RWPE1 (cell line): Measurements from ENCODE around the gene SLC35E2B.

ENCODE experiments used
- CTCF ChIA-PET: fragments of 350-600 bp; sonication (Branson Sonifier 250); formaldehyde crosslinking; extraction: SDS; loops from one replicate; lab custom pipeline; 2021; lab: Yijun Ruan, JAX
- POLR2A ChIA-PET: fragments of 400-600 bp; formaldehyde crosslinking; extraction: SDS; loops from one replicate; lab custom pipeline; 2020; ENCODE audit warnings: antibody characterized with exemption; ENCODE audit not compliant: low non-redundant PET; lab: Yijun Ruan, JAX
- DNase-seq: peaks from one replicate; pipeline ENCODE4 v3.0.0; 2012; ENCODE audit warnings: low spot score
- H3K27ac ChIP-seq: fragments of 450-650 bp; 2 replicates; pipeline ENCODE4 v1.5.1; 2017
- TF ChIP-seq, protein P1 (sequence below): fragments of 450-650 bp; conservative IDR thresholded peaks from 2 replicates; pipeline ENCODE4 v1.5.1; 2017; ENCODE audit warnings: low read depth, mild to moderate bottlenecking

The SLC35E2B gene

DNA sequence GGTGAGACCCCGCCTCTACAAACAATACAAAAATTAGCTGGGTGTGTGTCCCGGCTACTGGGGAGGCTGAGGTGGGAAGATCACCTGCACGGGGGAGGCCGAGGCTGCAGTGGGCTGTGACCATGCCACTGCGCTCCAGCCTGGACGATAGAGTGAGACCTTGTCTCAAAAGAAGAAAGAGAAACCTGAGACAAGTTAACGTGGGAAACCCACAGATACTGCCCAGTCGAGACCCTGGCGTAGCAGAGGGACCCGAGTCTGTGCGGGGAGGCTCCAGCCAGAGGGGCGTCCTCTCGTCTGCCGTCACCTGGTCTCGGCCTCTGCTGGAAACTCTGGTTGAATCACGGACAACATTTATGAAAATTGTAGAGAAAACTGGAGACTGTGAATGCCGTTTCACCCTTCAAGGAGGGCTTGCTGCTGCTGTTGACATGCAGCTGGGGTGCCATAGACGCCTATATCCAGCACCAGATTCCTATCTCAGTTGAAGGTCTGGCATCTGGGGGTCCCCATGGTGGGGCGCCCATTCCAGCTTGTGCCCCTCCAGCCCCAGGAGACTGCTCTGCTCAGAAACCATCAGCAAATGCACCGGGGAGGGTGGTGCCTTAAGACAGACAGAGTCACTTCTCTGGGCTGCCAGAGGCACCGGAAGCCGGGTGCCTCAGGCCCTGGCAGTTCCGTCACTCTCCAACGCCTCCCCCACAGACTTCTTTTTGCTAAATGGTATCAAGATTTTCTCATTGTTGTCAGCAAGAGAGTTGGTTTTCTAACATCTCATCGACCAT is 20.2 kb downstream of the SLC35E2B start:
- no peak overlapping the region for H3K27ac ChIP-seq
- DNase-seq, result no peak
- CTCF ChIA-PET, result no interaction called here
- TF ChIP-seq, protein P1, sequence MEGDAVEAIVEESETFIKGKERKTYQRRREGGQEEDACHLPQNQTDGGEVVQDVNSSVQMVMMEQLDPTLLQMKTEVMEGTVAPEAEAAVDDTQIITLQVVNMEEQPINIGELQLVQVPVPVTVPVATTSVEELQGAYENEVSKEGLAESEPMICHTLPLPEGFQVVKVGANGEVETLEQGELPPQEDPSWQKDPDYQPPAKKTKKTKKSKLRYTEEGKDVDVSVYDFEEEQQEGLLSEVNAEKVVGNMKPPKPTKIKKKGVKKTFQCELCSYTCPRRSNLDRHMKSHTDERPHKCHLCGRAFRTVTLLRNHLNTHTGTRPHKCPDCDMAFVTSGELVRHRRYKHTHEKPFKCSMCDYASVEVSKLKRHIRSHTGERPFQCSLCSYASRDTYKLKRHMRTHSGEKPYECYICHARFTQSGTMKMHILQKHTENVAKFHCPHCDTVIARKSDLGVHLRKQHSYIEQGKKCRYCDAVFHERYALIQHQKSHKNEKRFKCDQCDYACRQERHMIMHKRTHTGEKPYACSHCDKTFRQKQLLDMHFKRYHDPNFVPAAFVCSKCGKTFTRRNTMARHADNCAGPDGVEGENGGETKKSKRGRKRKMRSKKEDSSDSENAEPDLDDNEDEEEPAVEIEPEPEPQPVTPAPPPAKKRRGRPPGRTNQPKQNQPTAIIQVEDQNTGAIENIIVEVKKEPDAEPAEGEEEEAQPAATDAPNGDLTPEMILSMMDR, result no peak
- POLR2A ChIA-PET, result no interaction called here

DNA sequence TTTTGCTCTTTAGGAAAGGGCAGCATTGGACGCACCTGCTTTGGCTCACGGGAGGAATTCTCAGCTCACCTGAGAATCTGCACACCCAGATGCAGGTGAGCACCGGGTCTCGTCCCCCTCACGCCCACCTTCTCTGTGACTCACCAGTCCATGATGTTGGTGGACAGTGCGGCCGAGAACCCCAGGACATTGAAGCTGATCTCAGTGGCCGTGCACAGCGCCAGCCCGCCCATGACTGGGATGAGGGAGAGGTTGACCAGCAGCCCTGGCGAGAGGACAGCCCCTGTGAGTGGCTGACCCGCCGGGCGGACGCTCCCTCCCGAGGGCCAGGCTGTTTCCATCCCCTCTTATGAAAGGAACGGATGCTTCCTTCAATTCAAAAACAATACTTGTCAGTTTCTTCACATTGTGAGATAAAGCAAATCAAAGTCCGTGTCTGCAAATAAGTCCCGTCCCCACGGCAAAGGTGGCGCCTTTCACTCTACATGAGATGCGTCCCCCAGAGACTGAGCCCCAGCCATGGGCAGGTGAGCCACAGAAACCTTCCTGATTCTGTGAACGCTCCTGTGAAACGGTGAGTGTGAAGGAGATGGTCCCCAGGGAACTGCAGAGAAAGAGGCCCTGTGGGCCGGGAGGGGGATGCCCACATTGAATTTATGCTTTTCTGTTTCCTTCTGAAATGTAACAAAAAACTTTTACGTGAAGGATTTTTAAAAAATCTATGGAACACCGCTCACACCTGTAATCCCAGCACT is 21.1 kb downstream of the SLC35E2B start:
- ChIA-PET CTCF (no interaction called here), POLR2A (no interaction called here)
- DNase-seq, result no peak
- TF ChIP-seq, protein P1, result no peak
- H3K27ac ChIP-seq, result peak overlapping the region; percentile 27; the same call in 1 of the 2 replicates

DNA sequence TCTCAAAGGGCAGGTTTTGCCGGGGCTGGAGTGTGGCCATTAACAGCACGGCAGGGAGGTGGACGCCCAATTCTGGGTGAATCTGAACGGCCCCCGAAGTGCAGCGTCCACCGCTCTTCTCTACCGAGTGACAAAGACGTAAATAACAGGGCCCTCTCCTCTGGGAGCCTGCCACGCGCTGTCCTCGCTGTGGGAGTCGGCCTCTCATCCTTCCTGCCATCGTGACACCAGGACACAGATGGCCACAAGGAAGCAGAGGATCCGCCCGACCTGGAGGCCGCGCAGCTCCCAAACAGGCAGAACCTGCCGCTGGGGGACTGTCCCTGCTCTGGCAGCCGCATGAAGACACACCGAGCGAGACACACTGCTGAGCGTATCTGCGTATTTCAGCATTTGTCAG is 21.7 kb downstream of the SLC35E2B start:
- DNase-seq, result no peak
- H3K27ac ChIP-seq, result peak overlapping the region; percentile 27; the same call in 1 of the 2 replicates
- CTCF ChIA-PET, result no interaction called here
- TF ChIP-seq, protein P1, result no peak
- POLR2A ChIA-PET, result no interaction called here

DNA sequence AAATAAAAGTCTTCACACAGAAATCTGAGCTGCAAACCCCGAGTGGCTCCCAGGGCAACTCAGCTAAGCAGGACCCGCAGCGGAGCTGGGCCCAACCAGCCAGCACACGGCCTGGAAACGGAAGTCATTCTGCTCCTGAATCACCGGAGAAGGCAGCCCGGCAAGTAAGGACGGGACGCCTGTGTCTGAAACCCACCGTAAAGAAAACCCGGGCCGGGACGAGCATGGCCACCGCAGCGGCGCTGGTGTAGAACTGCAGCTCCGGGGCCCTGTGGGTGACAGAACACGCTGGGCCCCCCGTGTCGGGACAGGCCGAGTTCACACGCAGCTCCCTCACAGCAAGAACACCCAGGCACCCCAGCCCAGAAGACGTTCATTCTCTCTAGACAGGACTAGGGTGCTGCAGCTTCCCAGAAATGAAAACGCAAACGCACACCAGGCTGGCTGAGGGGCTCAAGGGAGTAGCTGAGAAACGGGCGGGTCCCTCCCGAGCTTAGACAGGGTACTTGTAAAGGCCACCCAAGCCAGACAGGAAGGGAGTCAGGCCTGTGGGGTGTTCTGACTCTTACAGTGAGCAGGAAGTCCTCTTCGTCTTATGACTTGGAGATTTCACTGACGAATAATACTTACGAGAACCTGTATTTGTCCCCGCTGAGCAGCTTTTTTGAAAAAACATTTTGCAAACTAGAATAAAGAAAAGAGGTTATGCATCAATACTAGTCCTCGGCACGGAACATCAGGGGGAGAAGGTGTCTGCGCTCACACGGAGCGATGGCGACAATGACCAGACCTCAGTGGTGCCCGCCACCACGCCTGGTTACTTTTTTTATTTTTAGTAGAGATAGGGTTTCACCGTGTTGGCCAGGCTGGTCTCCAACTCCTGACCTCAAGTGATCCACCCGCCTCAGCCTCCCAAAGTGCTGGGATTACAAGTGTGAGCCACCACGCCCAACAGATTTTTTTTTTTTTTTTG is 22.8 kb downstream of the SLC35E2B start:
- TF ChIP-seq, protein P1, result no peak
- H3K27ac ChIP-seq, result peak overlapping the region; percentile 25
- DNase-seq, result no peak
- POLR2A ChIA-PET, result no interaction called here
- CTCF ChIA-PET, result interaction anchor here (0.7 kb wide), 2 partner anchors 105 to 115 kb away, joined by 3 to 4 read pairs; no protein-coding TSS in a partner anchor

DNA sequence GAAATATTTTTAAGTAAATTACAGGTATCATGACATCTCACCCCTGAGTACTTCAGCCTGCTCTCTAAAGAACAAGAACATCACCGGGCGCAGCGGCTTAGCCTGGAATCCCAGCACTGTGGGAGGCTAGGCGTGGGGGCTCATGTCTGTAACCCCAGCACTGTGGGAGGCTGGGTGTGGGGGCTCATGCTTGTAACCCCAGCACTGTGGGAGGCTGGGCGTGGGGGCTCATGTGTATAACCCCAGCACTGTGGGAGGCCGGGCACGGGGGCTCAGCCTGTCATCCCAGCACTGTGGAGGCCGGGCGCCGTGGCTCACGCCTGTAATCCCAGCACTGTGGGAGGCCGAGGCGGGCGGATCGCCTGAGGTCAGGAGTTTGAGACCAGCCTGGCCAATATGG is 26.1 kb downstream of the SLC35E2B start:
- TF ChIP-seq, protein P1, result no peak
- CTCF ChIA-PET, result no interaction called here
- no peak for DNase-seq
- H3K27ac ChIP-seq, result no peak overlapping the region
- POLR2A ChIA-PET, result no interaction called here
